Measurements from ENCODE around the gene CDH23.

Gene CDH23

GRCh38 chr10:71369602-71370001 is 27.1 kb upstream of the CDH23 start:
- POLR2A ChIA-PET = no interaction called here
- no peak for DNase-seq (ENCODE audit: low read depth, low spot score)
- CTCF ChIA-PET = interaction anchor here (1.0 to 1.2 kb wide), 2 partner anchors 9 to 15 kb away, joined by 3 read pairs; no protein-coding TSS in a partner anchor
- no peak overlapping the region for H3K4me3 ChIP-seq (ENCODE audit: low read depth, low read length)
- TF ChIP-seq, protein P1, sequence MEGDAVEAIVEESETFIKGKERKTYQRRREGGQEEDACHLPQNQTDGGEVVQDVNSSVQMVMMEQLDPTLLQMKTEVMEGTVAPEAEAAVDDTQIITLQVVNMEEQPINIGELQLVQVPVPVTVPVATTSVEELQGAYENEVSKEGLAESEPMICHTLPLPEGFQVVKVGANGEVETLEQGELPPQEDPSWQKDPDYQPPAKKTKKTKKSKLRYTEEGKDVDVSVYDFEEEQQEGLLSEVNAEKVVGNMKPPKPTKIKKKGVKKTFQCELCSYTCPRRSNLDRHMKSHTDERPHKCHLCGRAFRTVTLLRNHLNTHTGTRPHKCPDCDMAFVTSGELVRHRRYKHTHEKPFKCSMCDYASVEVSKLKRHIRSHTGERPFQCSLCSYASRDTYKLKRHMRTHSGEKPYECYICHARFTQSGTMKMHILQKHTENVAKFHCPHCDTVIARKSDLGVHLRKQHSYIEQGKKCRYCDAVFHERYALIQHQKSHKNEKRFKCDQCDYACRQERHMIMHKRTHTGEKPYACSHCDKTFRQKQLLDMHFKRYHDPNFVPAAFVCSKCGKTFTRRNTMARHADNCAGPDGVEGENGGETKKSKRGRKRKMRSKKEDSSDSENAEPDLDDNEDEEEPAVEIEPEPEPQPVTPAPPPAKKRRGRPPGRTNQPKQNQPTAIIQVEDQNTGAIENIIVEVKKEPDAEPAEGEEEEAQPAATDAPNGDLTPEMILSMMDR (IDR thresholded peaks at IDR 0.05; ENCODE audit: insufficient read depth, low read length, missing control alignments) = no peak

DNA sequence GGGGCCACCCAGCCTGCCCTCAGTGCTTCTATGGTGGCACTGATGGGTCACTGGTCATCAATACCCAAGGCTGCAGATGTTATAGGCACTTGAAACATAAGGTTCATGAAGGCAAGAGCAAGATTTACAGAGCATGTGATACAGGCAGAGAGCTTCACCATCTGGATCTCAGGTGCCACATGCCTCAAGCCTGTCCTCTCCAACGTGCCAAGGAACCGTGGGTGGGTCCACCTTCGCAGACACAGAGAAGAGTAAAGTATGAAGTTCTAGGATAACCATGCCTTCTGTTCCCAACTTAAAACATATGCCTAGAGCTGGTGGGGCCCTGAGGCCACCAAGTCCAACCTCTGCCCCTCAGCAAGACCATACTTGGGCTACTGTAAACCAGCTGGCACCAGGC is 26.7 kb upstream of the CDH23 start:
- DNase-seq (ENCODE audit: low read depth, low spot score) = no peak
- ChIA-PET POLR2A (no interaction called here), CTCF (interaction anchor here (1.1 to 7.4 kb wide), 4 partner anchors 8 to 55 kb away, joined by 3 to 54 read pairs (median 3); no protein-coding TSS in a partner anchor)
- no peak overlapping the region for H3K4me3 ChIP-seq (ENCODE audit: low read depth, low read length)
- TF ChIP-seq, protein P1 (IDR thresholded peaks at IDR 0.05; ENCODE audit: insufficient read depth, low read length, missing control alignments) = no peak

- ChIA-PET CTCF (interaction anchor here (1.3 to 7.4 kb wide), 5 partner anchors 8 to 237 kb away, joined by 3 to 54 read pairs (median 4); no protein-coding TSS in a partner anchor), POLR2A (no interaction called here)
- DNase-seq (ENCODE audit: low read depth, low spot score) = no peak
- TF ChIP-seq, protein P1 (IDR thresholded peaks at IDR 0.05; ENCODE audit: insufficient read depth, low read length, missing control alignments) = no peak
- no peak overlapping the region for H3K4me3 ChIP-seq (ENCODE audit: low read depth, low read length)
These were observed 25.0 kb upstream of the CDH23 start for GRCh38 chr10:71371750-71372166.

- no peak overlapping the region for H3K4me3 ChIP-seq (ENCODE audit: low read depth, low read length)
- no peak for DNase-seq (ENCODE audit: low read depth, low spot score)
- ChIA-PET POLR2A (no interaction called here), CTCF (interaction anchor here (0.9 to 7.4 kb wide), 3 partner anchors 11 to 325 kb away, joined by 4 to 54 read pairs (median 4); no protein-coding TSS in a partner anchor)
- TF ChIP-seq, protein P1 (IDR thresholded peaks at IDR 0.05; ENCODE audit: insufficient read depth, low read length, missing control alignments) = no peak
These were observed 23.7 kb upstream of the CDH23 start for GRCh38 chr10:71372882-71373495.

DNA sequence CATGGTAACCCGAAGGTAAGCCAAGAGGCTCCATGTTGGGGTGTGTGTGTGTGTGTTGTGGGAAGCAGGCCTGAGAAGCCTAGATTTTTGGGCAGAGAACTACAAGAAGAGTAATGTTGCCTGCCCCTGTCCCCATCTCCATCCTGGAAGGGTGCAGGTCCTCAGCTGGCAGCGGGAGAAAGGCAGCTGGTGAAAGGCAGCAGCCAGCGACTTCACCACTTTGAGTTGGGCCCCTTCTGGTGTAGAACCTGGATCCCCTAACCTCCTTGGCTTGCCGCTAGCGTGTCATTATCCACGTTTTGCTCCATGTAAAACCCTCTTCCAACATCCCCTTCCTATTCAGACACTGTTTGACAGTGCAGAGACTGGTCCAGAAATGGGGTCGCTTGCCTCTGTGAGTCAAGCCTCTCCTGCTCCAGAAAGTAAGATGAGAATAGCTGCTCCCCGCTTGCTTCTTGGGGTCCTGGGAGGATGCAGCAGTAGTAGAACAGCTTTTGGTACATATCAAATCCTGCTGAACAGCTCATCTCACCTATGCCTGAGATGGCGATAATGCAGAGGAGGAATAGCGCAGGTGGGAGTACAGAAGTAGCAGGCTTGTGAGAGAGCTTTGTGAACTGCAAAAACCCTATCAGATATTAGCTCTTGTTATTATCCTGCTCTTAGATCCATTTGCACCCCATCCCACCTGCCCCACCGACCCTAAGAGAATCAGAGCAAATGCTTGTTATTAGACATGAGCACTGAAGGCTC is 22.1 kb upstream of the CDH23 start:
- no peak overlapping the region for H3K4me3 ChIP-seq (ENCODE audit: low read depth, low read length)
- POLR2A ChIA-PET = no interaction called here
- DNase-seq (ENCODE audit: low read depth, low spot score) = no peak
- TF ChIP-seq, protein P1 (IDR thresholded peaks at IDR 0.05; ENCODE audit: insufficient read depth, low read length, missing control alignments) = no peak
- CTCF ChIA-PET = interaction anchor here (1.0 to 7.4 kb wide), 5 partner anchors 8 to 196 kb away, joined by 3 to 54 read pairs (median 3); no protein-coding TSS in a partner anchor

DNA sequence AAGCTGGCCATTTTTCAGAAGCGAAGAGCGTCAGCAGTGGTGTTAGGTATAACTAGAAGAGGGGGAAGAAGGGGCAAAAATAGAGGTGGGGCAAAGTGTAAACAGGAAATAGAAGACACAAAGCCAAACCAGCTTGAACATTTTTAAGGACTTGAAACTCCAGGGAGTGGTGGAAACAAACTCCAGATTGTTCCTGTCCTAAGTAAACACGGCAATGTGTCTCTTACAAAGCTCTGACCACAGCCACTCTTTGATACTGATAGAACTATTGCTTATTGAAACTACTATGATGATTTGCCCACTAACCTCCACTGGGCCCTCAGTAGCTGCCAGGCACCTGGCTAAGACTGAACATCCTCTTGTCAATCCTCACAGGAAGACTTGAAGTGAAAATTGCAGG is 20.8 kb upstream of the CDH23 start:
- CTCF ChIA-PET = interaction anchor here (1.1 to 7.4 kb wide), 8 partner anchors 8 to 194 kb away, joined by 3 to 54 read pairs (median 6); partner anchors contain the start of gene SLC29A3
- no peak for DNase-seq (ENCODE audit: low read depth, low spot score)
- H3K4me3 ChIP-seq (ENCODE audit: low read depth, low read length) = no peak overlapping the region
- TF ChIP-seq, protein P1 (IDR thresholded peaks at IDR 0.05; ENCODE audit: insufficient read depth, low read length, missing control alignments) = no peak
- POLR2A ChIA-PET = interaction anchor here (1.7 kb wide), 1 partner anchor 11 kb away, joined by 6 read pairs; no protein-coding TSS in a partner anchor
